DOHH2 (cell line): ENCODE results near the gene OR4D1.

ENCODE experiments used
- CTCF ChIP-seq: fragments of 200-600 bp; sonication (generic); IDR thresholded peaks from one replicate; pipeline ENCODE4 v1.5.1; 2014; ENCODE audit warnings: antibody characterized with exemption, mild to moderate bottlenecking, low read depth, low read length; ENCODE audit not compliant: poor library complexity, severe bottlenecking
- EZH2phosphoT487 ChIP-seq: fragments of 200-600 bp; sonication (generic); IDR thresholded peaks from 2 replicates; pipeline ENCODE4 v1.6.1; 2017; ENCODE audit warnings: borderline replicate concordance, mild to moderate bottlenecking, antibody characterized with exemption, low read length, moderate library complexity, mixed read lengths

DNA sequence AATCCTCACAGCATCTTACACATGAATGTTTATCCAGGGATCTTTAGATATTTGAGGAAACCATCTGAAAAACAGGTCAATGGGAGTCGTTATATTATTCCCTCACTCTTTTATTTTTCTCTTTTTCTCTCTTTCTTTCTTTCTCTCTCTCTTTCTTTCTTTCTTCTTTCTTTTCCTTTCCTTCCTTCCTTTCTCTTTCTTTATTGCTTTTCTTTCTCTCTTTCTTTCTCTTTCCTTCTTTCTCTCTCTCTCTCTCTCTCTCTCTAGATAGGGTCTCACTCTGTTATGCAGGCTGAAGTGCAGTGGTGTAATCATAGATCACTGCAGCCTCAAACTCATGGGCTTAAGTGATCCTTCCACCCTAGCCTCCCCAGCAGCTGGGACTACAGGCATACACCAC is 20.3 kb upstream of the OR4D1 start:
- no peak for TF ChIP-seq CTCF
- TF ChIP-seq EZH2phosphoT487 = no peak
